GM23338 (cell line): Measurements from ENCODE around the gene CPTP. TPM values are rescaled to one million over a fixed set of nuclear protein-coding genes. Genes with fewer than 3 reads are reported as not detected.

Experiments
- ATAC-seq: fragments of 200-7000 bp; cut with Tn5 transposase; 3 replicates; pipeline ENCODE4 v1.9.1; 2020
- DNase-seq: peaks from one replicate; pipeline ENCODE4 v3.0.0-alpha.2; 2015; ENCODE audit warnings: low spot score
- H2AFZ ChIP-seq: fragments of 200-600 bp; sonication (generic); 2 replicates; pipeline ENCODE4 v1.8.0; 2016; ENCODE audit warnings: antibody characterized with exemption, mild to moderate bottlenecking, moderate library complexity
- H3F3A ChIP-seq: fragments of 200-600 bp; sonication (generic); replicated peaks from 2 replicates; pipeline ENCODE4 v1.8.0; 2017; ENCODE audit warnings: antibody characterized with exemption, mixed run types, low read depth
- H3K27ac ChIP-seq: fragments of 200-600 bp; sonication (generic); 2 replicates; pipeline ENCODE4 v1.6.1; 2016; ENCODE audit warnings: low read depth
- H3K27me3 ChIP-seq: fragments of 200-600 bp; sonication (generic); 2 replicates; pipeline ENCODE4 v1.8.0; 2016; ENCODE audit warnings: mild to moderate bottlenecking, mixed run types, moderate library complexity; ENCODE audit not compliant: insufficient read depth
- H3K36me3 ChIP-seq: fragments of 200-600 bp; sonication (generic); 2 replicates; pipeline ENCODE4 v1.8.0; 2016; ENCODE audit warnings: mild to moderate bottlenecking; ENCODE audit not compliant: insufficient read depth
- H3K4me1 ChIP-seq: fragments of 200-600 bp; sonication (generic); 2 replicates; pipeline ENCODE4 v1.8.0; 2016; ENCODE audit warnings: mild to moderate bottlenecking, moderate library complexity; ENCODE audit not compliant: insufficient read depth
- H3K4me2 ChIP-seq: fragments of 200-600 bp; sonication (generic); 2 replicates; pipeline ENCODE4 v1.7.1; 2017; ENCODE audit warnings: mixed run types
- H3K4me3 ChIP-seq: fragments of 200-600 bp; sonication (generic); 2 replicates; pipeline ENCODE4 v1.6.1; 2016; ENCODE audit warnings: mixed run types
- H3K79me2 ChIP-seq: fragments of 200-600 bp; sonication (generic); replicated peaks from 2 replicates; pipeline ENCODE4 v1.8.0; 2017; ENCODE audit warnings: mild to moderate bottlenecking; ENCODE audit not compliant: insufficient read depth
- H3K9me2 ChIP-seq: fragments of 200-600 bp; sonication (generic); 2 replicates; pipeline ENCODE4 v1.8.0; 2017; ENCODE audit not compliant: insufficient read depth
- H4K20me1 ChIP-seq: fragments of 200-600 bp; sonication (generic); replicated peaks from 2 replicates; pipeline ENCODE4 v1.8.0; 2017; ENCODE audit warnings: mild to moderate bottlenecking; ENCODE audit not compliant: insufficient read depth
- H3K27ac Mint-ChIP-seq: 2 replicates; pipeline ENCODE4 v1.8.0; 2020; ENCODE audit warnings: inconsistent platforms, mild to moderate bottlenecking, moderate library complexity, mixed read lengths
- H3K27me3 Mint-ChIP-seq: 3 replicates; pipeline ENCODE4 v1.8.0; 2022; ENCODE audit warnings: low read depth, mild to moderate bottlenecking, moderate library complexity, mixed read lengths, inconsistent platforms; ENCODE audit not compliant: insufficient read depth, poor library complexity
- H3K36me3 Mint-ChIP-seq: 3 replicates; pipeline ENCODE4 v1.8.0; 2021; ENCODE audit warnings: low read depth, mild to moderate bottlenecking, inconsistent platforms, moderate library complexity, mixed read lengths
- H3K4me1 Mint-ChIP-seq: 3 replicates; pipeline ENCODE4 v1.8.0; 2020; ENCODE audit warnings: mild to moderate bottlenecking, inconsistent platforms, mixed read lengths
- H3K4me3 Mint-ChIP-seq: 3 replicates; pipeline ENCODE4 v1.8.0; 2021; ENCODE audit warnings: moderate library complexity, mild to moderate bottlenecking, inconsistent platforms, mixed read lengths
- H3K9me3 Mint-ChIP-seq: 3 replicates; pipeline ENCODE4 v1.8.0; 2020; ENCODE audit warnings: moderate library complexity, mild to moderate bottlenecking, inconsistent platforms, mixed read lengths
- CREB1 ChIP-seq: fragments of 250-450 bp; sonication (Bioruptor Pico); IDR thresholded peaks from 2 replicates; pipeline ENCODE4 v1.5.0; 2020; ENCODE audit warnings: low read depth, mild to moderate bottlenecking, moderate library complexity
- CTCF ChIP-seq, 2 experiments: fragments of 200-600 bp in 1 of 2; sonication (generic) in 1 of 2; conservative IDR thresholded peaks; 2 replicates each; pipeline versions ENCODE4 v1.5.1 to v1.6.1; 2016 to 2017; ENCODE audit warnings: antibody characterized with exemption in 2 of 2, low read depth in 2 of 2, mild to moderate bottlenecking in 2 of 2, moderate library complexity in 1 of 2
- ETS1 ChIP-seq: IDR thresholded peaks from 2 replicates; pipeline ENCODE4 v1.6.1; 2016; ENCODE audit warnings: antibody characterized with exemption
- EZH2 ChIP-seq: fragments of 200-600 bp; sonication (generic); IDR thresholded peaks from one replicate; pipeline ENCODE4 v1.8.0; 2017; ENCODE audit warnings: antibody characterized with exemption, mild to moderate bottlenecking, low read depth; ENCODE audit not compliant: unreplicated experiment
- EZH2phosphoT487 ChIP-seq: fragments of 200-600 bp; sonication (generic); IDR thresholded peaks from one replicate; pipeline ENCODE4 v1.8.1; 2018; ENCODE audit warnings: antibody characterized with exemption; ENCODE audit not compliant: unreplicated experiment
- JUNB ChIP-seq: IDR thresholded peaks from one replicate; pipeline ENCODE4 v1.6.1; 2016; ENCODE audit warnings: antibody characterized with exemption; ENCODE audit not compliant: unreplicated experiment
- NANOG ChIP-seq: IDR thresholded peaks from 2 replicates; pipeline ENCODE4 v1.6.1; 2016; ENCODE audit warnings: antibody characterized with exemption, borderline replicate concordance
- POLR2AphosphoS5 ChIP-seq: IDR thresholded peaks from 2 replicates; pipeline ENCODE4 v1.6.1; 2016; ENCODE audit warnings: antibody characterized with exemption, low read depth
- STAT1 ChIP-seq: IDR thresholded peaks from one replicate; pipeline ENCODE4 v1.6.1; 2016; ENCODE audit warnings: antibody characterized with exemption; ENCODE audit not compliant: unreplicated experiment
- ZNF114 ChIP-seq: fragments of 250-450 bp; sonication (Bioruptor Pico); IDR thresholded peaks from 2 replicates; pipeline ENCODE4 v1.5.0; 2020; ENCODE audit warnings: mild to moderate bottlenecking, moderate library complexity
- ZNF331 ChIP-seq: fragments of 250-450 bp; sonication (Bioruptor Pico); IDR thresholded peaks from 2 replicates; pipeline ENCODE4 v1.5.0; 2020; ENCODE audit warnings: low read depth, mild to moderate bottlenecking, moderate library complexity
- polyA plus RNA-seq: library from polyadenylated mRNA; unstranded; fragments of >200 nt; fragmentation: Nextera tagmentation; extraction: Ambion mirVana; gene quantifications from 2 replicates; pipeline ENCODE4 v1.2.1, GENCODE V29; 2016
- total RNA-seq: library from RNA; depleted of rRNA; stranded (reverse); fragments of >200 nt; shearing (Covaris generic); gene quantifications from 2 replicates; pipeline ENCODE4 v1.2.3, GENCODE V29; 2014
- TF ChIP-seq, protein P1 (sequence below): IDR thresholded peaks from one replicate; pipeline ENCODE4 v1.6.1; 2018; ENCODE audit warnings: antibody characterized with exemption; ENCODE audit not compliant: unreplicated experiment
- TF ChIP-seq, protein P2 (sequence below): fragments of 250-450 bp; sonication (Bioruptor Pico); IDR thresholded peaks from 2 replicates; pipeline ENCODE4 v1.5.0; 2020; ENCODE audit warnings: mild to moderate bottlenecking, moderate library complexity

CPTP gene
- total and polyA plus RNA-seq, 2 experiments from 2014 or later, result 8.1 to 13.5 TPM

DNA sequence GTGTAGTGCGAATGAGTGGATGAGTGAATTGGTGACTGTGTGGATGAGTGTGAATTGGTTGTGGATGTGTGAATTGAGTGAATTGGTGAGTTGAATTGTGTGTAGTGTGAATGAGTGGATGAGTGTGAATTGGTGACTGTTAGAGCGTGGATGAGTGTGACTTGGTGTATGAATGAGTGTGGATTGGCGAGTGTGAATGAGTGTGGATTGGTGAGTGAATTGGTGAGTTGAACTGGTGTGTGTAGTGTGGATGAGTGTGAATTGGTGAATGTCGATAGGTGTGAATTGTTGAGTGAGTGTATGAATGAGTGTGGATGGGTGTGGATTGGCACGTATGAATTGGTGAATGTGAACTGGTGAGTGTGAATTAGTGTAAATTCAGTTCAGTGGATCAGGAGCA, 42.7 kb downstream of the CPTP start:
- H3K4me3 Mint-ChIP-seq, result no peak overlapping the region
- Histone ChIP-seq H3F3A (peaks cover 15% of the 10 kb centered on the region; the same call in 1 of the 2 replicates), H3K27ac (no peak overlapping the region), H3K4me1 (peaks cover under 1% of the 10 kb centered on the region; the same call in 1 of the 2 replicates), H4K20me1 (0 out of 2 replicates have a peak, but pooled peaks cover 2% of the 10 kb centered on the region), H3K4me3 (no peak overlapping the region), H3K36me3 (no peaks in the 10 kb centered on the region), H3K9me2 (no peaks in the 10 kb centered on the region), H2AFZ (no peak overlapping the region), H3K79me2 (no peaks in the 10 kb centered on the region), H3K4me2 (no peak overlapping the region), H3K27me3 (no peaks in the 10 kb centered on the region)
- H3K27ac Mint-ChIP-seq, result no peak overlapping the region
- H3K27me3 Mint-ChIP-seq, result peaks cover 8% of the 10 kb centered on the region
- TF ChIP-seq EZH2phosphoT487, result no peak
- no peak for TF ChIP-seq JUNB
- no peak for TF ChIP-seq ZNF331
- TF ChIP-seq POLR2AphosphoS5, result no peak
- TF ChIP-seq CTCF (conservative IDR thresholded peaks at IDR 0.05; ENCODE audit: low read depth in 2 of 2), result no peak
- TF ChIP-seq CREB1 (CRISPR knock-in tag), result no peak
- no peak for TF ChIP-seq ETS1
- TF ChIP-seq, protein P1, sequence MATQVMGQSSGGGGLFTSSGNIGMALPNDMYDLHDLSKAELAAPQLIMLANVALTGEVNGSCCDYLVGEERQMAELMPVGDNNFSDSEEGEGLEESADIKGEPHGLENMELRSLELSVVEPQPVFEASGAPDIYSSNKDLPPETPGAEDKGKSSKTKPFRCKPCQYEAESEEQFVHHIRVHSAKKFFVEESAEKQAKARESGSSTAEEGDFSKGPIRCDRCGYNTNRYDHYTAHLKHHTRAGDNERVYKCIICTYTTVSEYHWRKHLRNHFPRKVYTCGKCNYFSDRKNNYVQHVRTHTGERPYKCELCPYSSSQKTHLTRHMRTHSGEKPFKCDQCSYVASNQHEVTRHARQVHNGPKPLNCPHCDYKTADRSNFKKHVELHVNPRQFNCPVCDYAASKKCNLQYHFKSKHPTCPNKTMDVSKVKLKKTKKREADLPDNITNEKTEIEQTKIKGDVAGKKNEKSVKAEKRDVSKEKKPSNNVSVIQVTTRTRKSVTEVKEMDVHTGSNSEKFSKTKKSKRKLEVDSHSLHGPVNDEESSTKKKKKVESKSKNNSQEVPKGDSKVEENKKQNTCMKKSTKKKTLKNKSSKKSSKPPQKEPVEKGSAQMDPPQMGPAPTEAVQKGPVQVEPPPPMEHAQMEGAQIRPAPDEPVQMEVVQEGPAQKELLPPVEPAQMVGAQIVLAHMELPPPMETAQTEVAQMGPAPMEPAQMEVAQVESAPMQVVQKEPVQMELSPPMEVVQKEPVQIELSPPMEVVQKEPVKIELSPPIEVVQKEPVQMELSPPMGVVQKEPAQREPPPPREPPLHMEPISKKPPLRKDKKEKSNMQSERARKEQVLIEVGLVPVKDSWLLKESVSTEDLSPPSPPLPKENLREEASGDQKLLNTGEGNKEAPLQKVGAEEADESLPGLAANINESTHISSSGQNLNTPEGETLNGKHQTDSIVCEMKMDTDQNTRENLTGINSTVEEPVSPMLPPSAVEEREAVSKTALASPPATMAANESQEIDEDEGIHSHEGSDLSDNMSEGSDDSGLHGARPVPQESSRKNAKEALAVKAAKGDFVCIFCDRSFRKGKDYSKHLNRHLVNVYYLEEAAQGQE, result no peak
- TF ChIP-seq ZNF114, result no peak
- no peak for TF ChIP-seq EZH2
- no peak for TF ChIP-seq NANOG
- no peak for TF ChIP-seq STAT1
- TF ChIP-seq, protein P2, sequence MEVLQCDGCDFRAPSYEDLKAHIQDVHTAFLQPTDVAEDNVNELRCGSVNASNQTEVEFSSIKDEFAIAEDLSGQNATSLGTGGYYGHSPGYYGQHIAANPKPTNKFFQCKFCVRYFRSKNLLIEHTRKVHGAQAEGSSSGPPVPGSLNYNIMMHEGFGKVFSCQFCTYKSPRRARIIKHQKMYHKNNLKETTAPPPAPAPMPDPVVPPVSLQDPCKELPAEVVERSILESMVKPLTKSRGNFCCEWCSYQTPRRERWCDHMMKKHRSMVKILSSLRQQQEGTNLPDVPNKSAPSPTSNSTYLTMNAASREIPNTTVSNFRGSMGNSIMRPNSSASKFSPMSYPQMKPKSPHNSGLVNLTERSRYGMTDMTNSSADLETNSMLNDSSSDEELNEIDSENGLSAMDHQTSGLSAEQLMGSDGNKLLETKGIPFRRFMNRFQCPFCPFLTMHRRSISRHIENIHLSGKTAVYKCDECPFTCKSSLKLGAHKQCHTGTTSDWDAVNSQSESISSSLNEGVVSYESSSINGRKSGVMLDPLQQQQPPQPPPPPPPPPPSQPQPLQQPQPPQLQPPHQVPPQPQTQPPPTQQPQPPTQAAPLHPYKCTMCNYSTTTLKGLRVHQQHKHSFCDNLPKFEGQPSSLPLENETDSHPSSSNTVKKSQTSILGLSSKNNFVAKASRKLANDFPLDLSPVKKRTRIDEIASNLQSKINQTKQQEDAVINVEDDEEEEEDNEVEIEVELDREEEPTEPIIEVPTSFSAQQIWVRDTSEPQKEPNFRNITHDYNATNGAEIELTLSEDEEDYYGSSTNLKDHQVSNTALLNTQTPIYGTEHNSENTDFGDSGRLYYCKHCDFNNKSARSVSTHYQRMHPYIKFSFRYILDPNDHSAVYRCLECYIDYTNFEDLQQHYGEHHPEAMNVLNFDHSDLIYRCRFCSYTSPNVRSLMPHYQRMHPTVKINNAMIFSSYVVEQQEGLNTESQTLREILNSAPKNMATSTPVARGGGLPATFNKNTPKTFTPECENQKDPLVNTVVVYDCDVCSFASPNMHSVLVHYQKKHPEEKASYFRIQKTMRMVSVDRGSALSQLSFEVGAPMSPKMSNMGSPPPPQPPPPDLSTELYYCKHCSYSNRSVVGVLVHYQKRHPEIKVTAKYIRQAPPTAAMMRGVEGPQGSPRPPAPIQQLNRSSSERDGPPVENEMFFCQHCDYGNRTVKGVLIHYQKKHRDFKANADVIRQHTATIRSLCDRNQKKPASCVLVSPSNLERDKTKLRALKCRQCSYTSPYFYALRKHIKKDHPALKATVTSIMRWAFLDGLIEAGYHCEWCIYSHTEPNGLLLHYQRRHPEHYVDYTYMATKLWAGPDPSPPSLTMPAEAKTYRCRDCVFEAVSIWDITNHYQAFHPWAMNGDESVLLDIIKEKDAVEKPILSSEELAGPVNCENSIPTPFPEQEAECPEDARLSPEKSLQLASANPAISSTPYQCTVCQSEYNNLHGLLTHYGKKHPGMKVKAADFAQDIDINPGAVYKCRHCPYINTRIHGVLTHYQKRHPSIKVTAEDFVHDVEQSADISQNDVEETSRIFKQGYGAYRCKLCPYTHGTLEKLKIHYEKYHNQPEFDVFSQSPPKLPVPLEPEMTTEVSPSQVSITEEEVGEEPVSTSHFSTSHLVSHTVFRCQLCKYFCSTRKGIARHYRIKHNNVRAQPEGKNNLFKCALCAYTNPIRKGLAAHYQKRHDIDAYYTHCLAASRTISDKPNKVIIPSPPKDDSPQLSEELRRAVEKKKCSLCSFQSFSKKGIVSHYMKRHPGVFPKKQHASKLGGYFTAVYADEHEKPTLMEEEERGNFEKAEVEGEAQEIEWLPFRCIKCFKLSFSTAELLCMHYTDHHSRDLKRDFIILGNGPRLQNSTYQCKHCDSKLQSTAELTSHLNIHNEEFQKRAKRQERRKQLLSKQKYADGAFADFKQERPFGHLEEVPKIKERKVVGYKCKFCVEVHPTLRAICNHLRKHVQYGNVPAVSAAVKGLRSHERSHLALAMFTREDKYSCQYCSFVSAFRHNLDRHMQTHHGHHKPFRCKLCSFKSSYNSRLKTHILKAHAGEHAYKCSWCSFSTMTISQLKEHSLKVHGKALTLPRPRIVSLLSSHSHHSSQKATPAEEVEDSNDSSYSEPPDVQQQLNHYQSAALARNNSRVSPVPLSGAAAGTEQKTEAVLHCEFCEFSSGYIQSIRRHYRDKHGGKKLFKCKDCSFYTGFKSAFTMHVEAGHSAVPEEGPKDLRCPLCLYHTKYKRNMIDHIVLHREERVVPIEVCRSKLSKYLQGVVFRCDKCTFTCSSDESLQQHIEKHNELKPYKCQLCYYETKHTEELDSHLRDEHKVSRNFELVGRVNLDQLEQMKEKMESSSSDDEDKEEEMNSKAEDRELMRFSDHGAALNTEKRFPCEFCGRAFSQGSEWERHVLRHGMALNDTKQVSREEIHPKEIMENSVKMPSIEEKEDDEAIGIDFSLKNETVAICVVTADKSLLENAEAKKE (CRISPR knock-in tag), result no peak
- DNase-seq (no peak), ATAC-seq (no peak)
- no peaks in the 10 kb centered on the region; the same call in 2 of the 3 replicates for H3K9me3 Mint-ChIP-seq
- H3K36me3 Mint-ChIP-seq, result no peaks in the 10 kb centered on the region
- H3K4me1 Mint-ChIP-seq, result peaks cover under 1% of the 10 kb centered on the region; the same call in 2 of the 3 replicates
